Endothelial cell of umbilical vein (primary cell): Measurements from ENCODE around the gene NGLY1. TPM values are rescaled to one million over a fixed set of nuclear protein-coding genes. Genes with fewer than 3 reads are reported as not detected.

Experiments
- BruUV-seq: library from RNA; stranded (reverse); fragments of 400-500 nt; replicated peaks from 2 replicates; lab custom pipeline; 2021; lab: Mats Ljungman, UMichigan
- CTCF ChIA-PET: fragments of 300-600, 350-600 bp; sonication (Branson Sonifier 250); formaldehyde crosslinking; loops from one replicate; lab custom pipeline; 2021; ENCODE audit warnings: antibody characterized with exemption, inconsistent platforms; lab: Charles Lee
- POLR2A ChIA-PET: fragments of 300-600, 350-600 bp; sonication (Branson Sonifier 250); formaldehyde crosslinking; loops from one replicate; lab custom pipeline; 2021; ENCODE audit warnings: antibody characterized with exemption, inconsistent platforms; lab: Charles Lee
- DNase-seq: peaks from one replicate; pipeline ENCODE4 v3.0.0-alpha.2; 2011; ENCODE audit warnings: low read depth, low spot score
- FAIRE-seq: peaks from 2 replicates; lab custom pipeline; 2011; peaks lifted over from hg19 to GRCh38; lab: Jason Lieb, UNC
- H2AFZ ChIP-seq: 2 replicates; pipeline ENCODE4 v1.6.0; 2012; ENCODE audit warnings: low read depth, low read length, control low read depth, inconsistent platforms
- H3K27ac ChIP-seq: 2 replicates; pipeline ENCODE4 v1.5.1; 2011; ENCODE audit warnings: low read depth, mild to moderate bottlenecking, control low read depth, low read length, moderate library complexity; ENCODE audit not compliant: insufficient read depth
- H3K27me3 ChIP-seq, 2 experiments: 2 replicates each; pipeline versions ENCODE4 v1.6.0 to v1.6.1; 2011; ENCODE audit warnings: low read length in 2 of 2, mixed read lengths in 1 of 2; ENCODE audit not compliant: control insufficient read depth in 2 of 2, insufficient read depth in 2 of 2
- H3K36me3 ChIP-seq, 2 experiments: 2 replicates in 1 of 2; 3 replicates in 1 of 2; pipeline ENCODE4 v1.5.1; 2011; ENCODE audit warnings: low read length in 2 of 2, mild to moderate bottlenecking in 1 of 2, moderate library complexity in 1 of 2; ENCODE audit not compliant: control insufficient read depth in 2 of 2, insufficient read depth in 2 of 2; ENCODE audit errors: extremely low read depth in 1 of 2
- H3K4me1 ChIP-seq: 3 replicates; pipeline ENCODE4 v1.5.1; 2011; ENCODE audit warnings: mild to moderate bottlenecking, low read length; ENCODE audit not compliant: control insufficient read depth, insufficient read depth; ENCODE audit errors: extremely low read depth
- H3K4me2 ChIP-seq: 2 replicates; pipeline ENCODE4 v1.6.1; 2011; ENCODE audit warnings: low read length, control low read depth, mixed read lengths; ENCODE audit not compliant: insufficient read depth
- H3K4me3 ChIP-seq, 3 experiments: fragments of 200-600 bp in 1 of 3; sonication (generic), shearing (Covaris generic) in 1 of 3; replicated peaks in 1 of 3; 2 replicates each; pipeline ENCODE4 v1.5.1; 2011 to 2016; ENCODE audit warnings: control low read depth in 3 of 3, low read length in 3 of 3, mild to moderate bottlenecking in 2 of 3, inconsistent platforms in 1 of 3, low read depth in 1 of 3, moderate library complexity in 1 of 3; ENCODE audit not compliant: insufficient read depth in 1 of 3
- H3K79me2 ChIP-seq: 2 replicates; pipeline ENCODE4 v1.6.0; 2012; ENCODE audit warnings: low read length, inconsistent platforms; ENCODE audit not compliant: control insufficient read depth, insufficient read depth
- H3K9ac ChIP-seq: replicated peaks from 2 replicates; pipeline ENCODE3; 2011; ENCODE audit warnings: low read length, control low read depth; ENCODE audit not compliant: insufficient read depth; ENCODE audit errors: extremely low read depth
- H3K9me1 ChIP-seq: replicated peaks from 3 replicates; pipeline ENCODE4 v1.6.0; 2011; ENCODE audit warnings: mild to moderate bottlenecking, low read length; ENCODE audit not compliant: control insufficient read depth, insufficient read depth; ENCODE audit errors: extremely low read depth
- H3K9me3 ChIP-seq: replicated peaks from 2 replicates; pipeline ENCODE4 v1.5.1; 2012; ENCODE audit warnings: low read length, inconsistent platforms; ENCODE audit not compliant: control insufficient read depth, insufficient read depth
- H4K20me1 ChIP-seq: replicated peaks from 2 replicates; pipeline ENCODE3; 2011; ENCODE audit warnings: mild to moderate bottlenecking, low read length; ENCODE audit not compliant: control insufficient read depth, insufficient read depth; ENCODE audit errors: extremely low read depth
- CTCF ChIP-seq, 2 donors: IDR thresholded peaks; 1 replicate in 1 of 2; 2 replicates in 1 of 2; pipeline ENCODE4 v1.5.1; 2011; ENCODE audit warnings: low read length in 2 of 2, mild to moderate bottlenecking in 2 of 2, moderate library complexity in 2 of 2, control low read depth in 1 of 2, inconsistent platforms in 1 of 2, low read depth in 1 of 2; ENCODE audit not compliant: insufficient read depth in 1 of 2; ENCODE audit errors: extremely low read depth in 1 of 2
- EZH2 ChIP-seq: IDR thresholded peaks from 2 replicates; pipeline ENCODE4 v1.6.1; 2012; ENCODE audit warnings: borderline replicate concordance, low read depth, mild to moderate bottlenecking, moderate library complexity, low read length, inconsistent platforms; ENCODE audit not compliant: severe bottlenecking
- FOS ChIP-seq: IDR thresholded peaks from 2 replicates; pipeline ENCODE4 v1.6.1; 2011; ENCODE audit warnings: mild to moderate bottlenecking, low read length, moderate library complexity, borderline replicate concordance; ENCODE audit not compliant: insufficient read depth
- GATA2 ChIP-seq: IDR thresholded peaks from 2 replicates; pipeline ENCODE4 v1.7.0; 2011; ENCODE audit warnings: low read depth, mild to moderate bottlenecking, moderate library complexity, mixed read lengths, low read length; ENCODE audit not compliant: insufficient read length, insufficient read depth
- JUN ChIP-seq: IDR thresholded peaks from 2 replicates; pipeline ENCODE4 v1.6.1; 2011; ENCODE audit warnings: borderline replicate concordance, low read depth; ENCODE audit not compliant: insufficient read length, insufficient read depth
- MAX ChIP-seq: IDR thresholded peaks from 2 replicates; pipeline ENCODE4 v1.6.1; 2011; ENCODE audit not compliant: insufficient read depth, insufficient read length
- MYC ChIP-seq: IDR thresholded peaks from one replicate; pipeline ENCODE4 v1.6.1; 2011; ENCODE audit warnings: mild to moderate bottlenecking, low read depth, low read length
- POLR2A ChIP-seq: IDR thresholded peaks from 2 replicates; pipeline ENCODE4 v1.6.1; 2012; ENCODE audit warnings: low read depth, mild to moderate bottlenecking, control low read depth, low read length
- POLR2AphosphoS5 ChIP-seq: IDR thresholded peaks from 2 replicates; pipeline ENCODE4 v1.6.1; 2012; ENCODE audit warnings: low read depth, mild to moderate bottlenecking, control low read depth, low read length, moderate library complexity; ENCODE audit not compliant: insufficient read depth
- dilution Hi-C: fragments of 300-500 bp; cut with MboI; formaldehyde crosslinking; loops from one replicate; pipeline ENCODE4 v1.15.0; 2019; ENCODE audit warnings: low sequenced_read_pairs; ENCODE audit not compliant: extremely low pct_ligation_motif_present
- intact Hi-C: fragments of 100-400 bp; cut with micrococcal nuclease; formaldehyde crosslinking; loops from one replicate; pipeline ENCODE4 v1.10.0; 2022
- polyA plus RNA-seq, 4 experiments: library from polyadenylated mRNA; depleted of rRNA in 3 of 4; stranded (reverse) in 3 of 4; unstranded in 1 of 4; fragments of >200 nt; gene quantifications; 2 replicates each; pipeline versions ENCODE4 v1.2.1 to v1.2.3, GENCODE V29; 2011 to 2012; ENCODE audit warnings: missing spikeins in 1 of 4
- total RNA-seq: library from RNA; stranded (reverse); gene quantifications from 2 replicates; pipeline ENCODE4 v1.2.3, GENCODE V29; 2021

NGLY1 gene
- total and polyA plus RNA-seq, 2 donors (not counting 3 experiments of a cell fraction or from before 2014, with no cell fraction given), result 5.3 to 29.6 TPM

- Histone ChIP-seq H4K20me1 (no peaks in the 10 kb centered on the region), H2AFZ (no peak overlapping the region), H3K79me2 (no peaks in the 10 kb centered on the region), H3K36me3 (peaks cover 2% of the 10 kb centered on the region in 2 experiments), H3K9me3 (no peaks in the 10 kb centered on the region), H3K9ac (no peak overlapping the region), H3K27me3 (no peaks in the 10 kb centered on the region), H3K9me1 (no peaks in the 10 kb centered on the region), H3K4me3 (no peak overlapping the region), H3K4me2 (no peak overlapping the region), H3K4me1 (no peaks in the 10 kb centered on the region), H3K27ac (no peak overlapping the region)
- ChIA-PET POLR2A (no interaction called here), CTCF (no interaction called here)
- TF ChIP-seq MAX (no peak), EZH2 (no peak), MYC (no peak), POLR2A (no peak), JUN (no peak), CTCF (IDR thresholded peaks at IDR 0.05; ENCODE audit: extremely low read depth in 1 of 2, insufficient read depth in 1 of 2, low read depth in 1 of 2, low read length in 2 of 2) (no peak), POLR2AphosphoS5 (no peak), GATA2 (no peak), FOS (no peak)
- FAIRE-seq (no peak), DNase-seq (no peak)
- no TSS peak for BruUV-seq
- intact Hi-C loops (no loop called here), dilution Hi-C loops (no loop called here)
Observed at GRCh38 chr3:25724948-25725645, 58.1 kb downstream of the NGLY1 start.
